HL-60 (cell line): ENCODE measurements around the gene LRRTM3.

Experiments used
- CTCF ChIP-seq: IDR thresholded peaks from one replicate; pipeline ENCODE4 v1.5.1; 2011; ENCODE audit warnings: low read length, control low read depth, inconsistent platforms; ENCODE audit not compliant: insufficient read depth
- POLR2AphosphoS5 ChIP-seq: IDR thresholded peaks from 2 replicates; pipeline ENCODE4 v1.6.1; 2012; ENCODE audit warnings: low read depth
- SPI1 ChIP-seq: IDR thresholded peaks from 2 replicates; pipeline ENCODE4 v1.6.1; 2012; ENCODE audit warnings: low read depth, mild to moderate bottlenecking, borderline replicate concordance

- TF ChIP-seq CTCF (no peak), SPI1 (no peak), POLR2AphosphoS5 (no peak)
These were observed 153.3 kb downstream of the LRRTM3 start for GRCh38 chr10:67079126-67079525.
